Loucy (cell line): ENCODE data around the gene NDUFS1.

Experiments
- CTCF ChIP-seq: fragments of 200-600 bp; sonication (generic); conservative IDR thresholded peaks from 2 replicates; pipeline ENCODE4 v1.5.1; 2014; ENCODE audit warnings: mild to moderate bottlenecking, antibody characterized with exemption, low read length
- EZH2phosphoT487 ChIP-seq: fragments of 200-600 bp; IDR thresholded peaks from 2 replicates; pipeline ENCODE4 v1.6.1; 2018; ENCODE audit warnings: antibody characterized with exemption, mild to moderate bottlenecking, moderate library complexity, borderline replicate concordance

DNA sequence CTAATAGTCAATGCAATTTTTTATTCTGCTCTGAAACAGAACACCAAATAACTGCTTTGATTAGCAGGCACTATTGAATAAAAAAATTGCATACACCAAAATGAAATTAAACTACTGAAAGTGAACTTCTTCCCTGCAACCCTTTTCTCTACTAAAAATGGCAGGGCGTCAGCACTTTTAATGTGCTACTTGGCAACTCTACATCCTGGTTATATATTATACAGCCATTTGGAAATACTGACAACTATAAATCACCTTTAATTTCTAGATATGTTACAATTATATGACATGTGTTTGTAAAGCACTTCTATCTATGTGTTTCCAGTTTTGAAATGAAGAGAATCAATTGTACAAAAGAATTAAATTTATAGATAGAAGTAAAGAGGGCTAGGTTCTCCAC lies 9.9 kb downstream of the NDUFS1 start:
- TF ChIP-seq CTCF (no peak), EZH2phosphoT487 (no peak)
